ENCODE measurements around the gene VPS26A. TPM values are rescaled to one million over a fixed set of nuclear protein-coding genes. Genes with fewer than 3 reads are reported as not detected.
A peak's percentile ranks its signal among the peaks of the same experiment; 100 is the strongest.

The VPS26A gene
- total RNA-seq, 6 donors from 2014 or later, result 18.9 to 57.7 (median 40.9) TPM

DNA sequence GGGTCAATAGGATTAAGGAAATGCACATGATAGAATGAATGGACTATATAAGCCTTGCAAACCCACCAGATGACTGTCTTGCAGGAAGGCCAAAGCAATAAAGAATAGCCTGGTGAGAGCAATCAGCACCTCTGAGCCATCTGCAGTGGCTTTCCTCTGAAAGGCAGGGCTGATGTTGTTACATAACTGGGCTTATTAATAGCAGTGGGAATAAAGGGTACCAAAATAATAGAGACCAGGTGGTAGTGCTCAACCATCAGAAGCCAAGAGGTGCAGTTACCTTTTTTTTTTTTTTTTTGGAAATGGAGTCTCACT lies 16.8 kb upstream of the VPS26A start:
- ATAC-seq (ENCODE audit: low FRiP score in 2 of 2) (peak in 1 of 2 donors; percentile 50), DNase-seq (no peak)
- TF ChIP-seq POLR2A (IDR thresholded peaks at IDR 0.05) (no peak), EP300 (IDR thresholded peaks at IDR 0.05) (no peak), POLR2AphosphoS5 (IDR thresholded peaks at IDR 0.05) (no peak)
- TF ChIP-seq, protein P1, sequence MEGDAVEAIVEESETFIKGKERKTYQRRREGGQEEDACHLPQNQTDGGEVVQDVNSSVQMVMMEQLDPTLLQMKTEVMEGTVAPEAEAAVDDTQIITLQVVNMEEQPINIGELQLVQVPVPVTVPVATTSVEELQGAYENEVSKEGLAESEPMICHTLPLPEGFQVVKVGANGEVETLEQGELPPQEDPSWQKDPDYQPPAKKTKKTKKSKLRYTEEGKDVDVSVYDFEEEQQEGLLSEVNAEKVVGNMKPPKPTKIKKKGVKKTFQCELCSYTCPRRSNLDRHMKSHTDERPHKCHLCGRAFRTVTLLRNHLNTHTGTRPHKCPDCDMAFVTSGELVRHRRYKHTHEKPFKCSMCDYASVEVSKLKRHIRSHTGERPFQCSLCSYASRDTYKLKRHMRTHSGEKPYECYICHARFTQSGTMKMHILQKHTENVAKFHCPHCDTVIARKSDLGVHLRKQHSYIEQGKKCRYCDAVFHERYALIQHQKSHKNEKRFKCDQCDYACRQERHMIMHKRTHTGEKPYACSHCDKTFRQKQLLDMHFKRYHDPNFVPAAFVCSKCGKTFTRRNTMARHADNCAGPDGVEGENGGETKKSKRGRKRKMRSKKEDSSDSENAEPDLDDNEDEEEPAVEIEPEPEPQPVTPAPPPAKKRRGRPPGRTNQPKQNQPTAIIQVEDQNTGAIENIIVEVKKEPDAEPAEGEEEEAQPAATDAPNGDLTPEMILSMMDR (IDR thresholded peaks at IDR 0.05), result no peak
- peaks cover 0 to 11% (median under 1%) of the 10 kb centered on the region in 4 donors for H3K4me1 ChIP-seq
- no peak overlapping the region for H3K27ac ChIP-seq
- H3K4me3 ChIP-seq, result no peak overlapping the region
- no peaks in the 10 kb centered on the region for H3K27me3 ChIP-seq
- no peaks in the 10 kb centered on the region for H3K9me3 ChIP-seq
- peaks cover 0 to 24% (median 8%) of the 10 kb centered on the region in 4 donors for H3K36me3 ChIP-seq

DNA sequence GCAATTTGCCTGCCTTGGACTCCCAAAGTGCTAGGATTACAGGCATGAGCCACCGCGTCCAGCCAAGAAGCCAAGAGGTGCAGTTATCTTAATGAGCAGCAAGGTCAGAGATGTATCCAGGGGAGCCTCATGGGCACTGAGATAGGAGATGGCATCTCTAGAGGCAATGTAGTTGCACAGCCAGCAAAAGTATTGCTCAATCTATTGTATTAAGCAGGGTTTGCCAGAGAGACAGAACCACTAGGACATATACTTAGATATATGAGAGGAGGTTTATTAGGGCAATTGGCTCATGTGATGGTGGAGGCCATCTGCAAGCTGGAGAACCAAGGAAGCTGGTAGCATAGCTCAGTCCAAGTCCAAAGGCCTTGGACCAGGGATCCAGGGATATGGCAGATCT lies 16.3 kb upstream of the VPS26A start:
- TF ChIP-seq, protein P1 (IDR thresholded peaks at IDR 0.05), result no peak
- TF ChIP-seq POLR2AphosphoS5 (IDR thresholded peaks at IDR 0.05) (no peak), POLR2A (IDR thresholded peaks at IDR 0.05) (no peak), EP300 (IDR thresholded peaks at IDR 0.05) (no peak)
- peaks cover 0 to 20% (median 8%) of the 10 kb centered on the region in 4 donors for H3K36me3 ChIP-seq
- 90 to 97% methylated on average over 2 of the region's 2 CpGs for WGBS, 2 donors
- no peaks in the 10 kb centered on the region for H3K27me3 ChIP-seq
- H3K27ac ChIP-seq, result no peak overlapping the region
- no peaks in the 10 kb centered on the region for H3K9me3 ChIP-seq
- ATAC-seq (ENCODE audit: low FRiP score in 2 of 2), result peak in 1 of 2 donors; percentile 18
- DNase-seq, result no peak
- peaks cover 0 to 7% (median 0%) of the 10 kb centered on the region in 4 donors for H3K4me1 ChIP-seq
- no peak overlapping the region for H3K4me3 ChIP-seq

DNA sequence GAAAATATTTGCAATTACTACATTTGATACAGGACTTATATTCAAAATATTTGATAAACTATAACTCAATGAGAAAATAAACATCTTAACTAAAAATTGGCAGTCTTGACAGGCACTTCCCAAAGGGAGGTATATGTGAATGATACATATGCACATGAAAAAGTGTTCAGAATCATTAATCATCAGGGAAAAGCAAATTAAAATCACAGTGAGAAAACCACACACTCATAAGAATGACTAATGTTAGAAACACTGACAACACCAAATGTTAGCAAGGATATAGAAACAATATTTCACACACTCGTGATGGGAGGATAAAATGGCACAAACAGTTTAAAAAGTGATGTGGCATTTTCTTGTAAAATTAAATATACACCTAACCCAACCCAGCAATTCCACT lies 4.1 kb upstream of the VPS26A start:
- Histone ChIP-seq H3K27me3 (no peaks in the 10 kb centered on the region), H3K4me3 (no peak overlapping the region), H3K36me3 (no peaks in the 10 kb centered on the region), H3K4me1 (peaks cover 0 to 8% (median 6%) of the 10 kb centered on the region in 4 donors), H3K9me3 (no peaks in the 10 kb centered on the region), H3K27ac (no peak overlapping the region)
- DNase-seq (no peak), ATAC-seq (ENCODE audit: low FRiP score in 2 of 2) (no peak)
- no peak for TF ChIP-seq EP300 (IDR thresholded peaks at IDR 0.05)
- TF ChIP-seq, protein P1 (IDR thresholded peaks at IDR 0.05), result no peak
- no peak for TF ChIP-seq POLR2AphosphoS5 (IDR thresholded peaks at IDR 0.05)
- TF ChIP-seq POLR2A (IDR thresholded peaks at IDR 0.05), result no peak
- WGBS, 2 donors, result 71 to 83% methylated on average over 1 of the region's 1 CpG

DNA sequence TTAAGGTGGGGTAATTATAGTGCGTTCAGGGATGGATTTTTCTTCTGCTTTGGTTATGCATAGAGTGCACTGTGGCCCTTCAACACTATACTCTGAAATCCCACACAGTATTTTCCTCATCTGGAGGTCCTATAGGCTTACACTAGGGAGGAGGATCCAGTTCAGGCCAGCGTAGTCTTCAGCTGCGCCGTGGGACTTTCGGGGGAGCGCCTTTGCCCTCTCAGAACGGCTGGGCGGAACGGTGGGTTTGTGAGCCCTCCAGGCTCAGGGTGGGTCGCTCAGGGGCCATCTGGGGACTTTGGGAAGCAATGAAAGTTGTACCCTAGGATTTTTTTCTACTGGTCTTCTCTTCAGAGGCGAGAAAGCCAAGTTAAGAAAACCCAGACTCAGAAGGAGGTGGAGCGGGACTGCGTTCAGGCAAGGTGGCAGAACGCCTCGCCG lies 652 bp upstream of the VPS26A start:
- peak overlapping the region; percentile 98 to 100 (median 99) for H3K27ac ChIP-seq
- H3K27me3 ChIP-seq, result no peaks in the 10 kb centered on the region
- H3K4me3 ChIP-seq, result peak overlapping the region; percentile 36 to 97 (median 94)
- H3K4me1 ChIP-seq, result peaks cover 8 to 26% (median 20%) of the 10 kb centered on the region in 4 donors
- TF ChIP-seq EP300 (IDR thresholded peaks at IDR 0.05), result no peak
- no peak for TF ChIP-seq POLR2A (IDR thresholded peaks at IDR 0.05)
- TF ChIP-seq, protein P1 (IDR thresholded peaks at IDR 0.05), result no peak
- no peak for TF ChIP-seq POLR2AphosphoS5 (IDR thresholded peaks at IDR 0.05)
- H3K36me3 ChIP-seq, result no peaks in the 10 kb centered on the region
- WGBS, 2 donors, result 0 to 1% methylated on average over 10 to 16 of the region's 16 CpGs
- ATAC-seq (ENCODE audit: low FRiP score in 2 of 2) (peak; percentile 72 to 84), DNase-seq (peak; percentile 52 to 67)
- H3K9me3 ChIP-seq, result no peaks in the 10 kb centered on the region

DNA sequence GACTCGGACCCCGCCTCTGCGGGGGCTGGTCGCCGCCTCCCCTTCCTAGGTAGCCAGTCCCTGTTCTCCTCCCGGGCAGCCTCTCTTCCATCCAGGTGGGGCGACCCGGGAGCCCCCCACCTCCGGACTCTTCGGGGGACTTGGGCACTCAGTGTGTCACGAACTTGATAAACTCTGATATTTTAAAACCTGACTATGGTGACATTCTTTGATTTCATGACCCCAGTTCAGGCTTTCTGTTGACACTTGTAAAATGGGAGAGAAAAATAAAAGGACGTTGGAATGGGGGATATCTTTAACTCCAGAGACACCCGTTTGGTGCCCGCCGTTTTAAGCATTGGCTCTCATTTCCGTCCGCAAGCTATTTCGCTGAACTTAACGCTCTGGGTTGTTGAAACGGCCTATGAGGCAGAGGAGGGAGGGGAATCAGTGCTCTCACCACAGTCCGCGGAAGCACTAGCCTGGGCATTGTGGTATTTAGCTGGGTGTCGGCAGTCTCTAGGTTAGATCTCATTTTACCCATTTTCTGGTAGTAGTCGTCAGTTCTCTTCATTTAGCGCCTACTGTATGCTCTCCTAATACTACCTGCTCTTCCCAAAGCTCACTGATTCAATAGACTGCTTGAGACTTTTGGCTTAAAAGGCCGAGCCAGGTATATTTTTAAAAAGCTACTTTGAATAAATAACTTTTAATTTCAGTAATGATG lies 738 bp downstream of the VPS26A start:
- H3K4me3 ChIP-seq, result peak overlapping the region; percentile 90 to 97 (median 94)
- no peaks in the 10 kb centered on the region for H3K9me3 ChIP-seq
- 0 to 1% methylated on average over 21 to 26 of the region's 26 CpGs for WGBS, 2 donors
- TF ChIP-seq POLR2AphosphoS5 (IDR thresholded peaks at IDR 0.05) (peak in 1 of 2 donors; percentile 48), EP300 (IDR thresholded peaks at IDR 0.05) (no peak)
- peaks cover 8 to 40% (median 22%) of the 10 kb centered on the region in 4 donors for H3K4me1 ChIP-seq
- no peaks in the 10 kb centered on the region for H3K36me3 ChIP-seq
- peak in 1 of 2 donors; percentile 69 for DNase-seq
- H3K27ac ChIP-seq, result peak overlapping the region; percentile 98 to 100 (median 99)
- peak in 1 of 2 donors; percentile 56 for ATAC-seq (ENCODE audit: low FRiP score in 2 of 2)
- no peaks in the 10 kb centered on the region for H3K27me3 ChIP-seq

All from upper lobe of left lung (tissue), 6 donors.